Keratinocyte (primary cell): ENCODE results near the gene SP140. TPM values are rescaled to one million over a fixed set of nuclear protein-coding genes. Genes with fewer than 3 reads are reported as not detected.

Experiments
- DNase-seq: peaks from one replicate; pipeline ENCODE4 v3.0.0-alpha.2; 2011; ENCODE audit warnings: low read depth, missing footprints, low spot score
- FAIRE-seq: peaks from 2 replicates; lab custom pipeline; 2011; peaks lifted over from hg19 to GRCh38; lab: Jason Lieb, UNC
- H2AFZ ChIP-seq: 2 replicates; pipeline ENCODE4 v1.6.0; 2012; ENCODE audit warnings: low read length, control low read depth, inconsistent platforms; ENCODE audit not compliant: control insufficient read depth
- H3K27ac ChIP-seq: 2 replicates; pipeline ENCODE4 v1.5.1; 2011; ENCODE audit warnings: low read length; ENCODE audit not compliant: control insufficient read depth, insufficient read depth
- H3K27me3 ChIP-seq: 3 replicates; pipeline ENCODE4 v1.6.0; 2011; ENCODE audit warnings: low read length; ENCODE audit not compliant: control insufficient read depth, insufficient read depth; ENCODE audit errors: extremely low read depth
- H3K36me3 ChIP-seq, 2 experiments: 2 replicates in 1 of 2; 3 replicates in 1 of 2; pipeline ENCODE4 v1.5.1; 2011; ENCODE audit warnings: low read length in 2 of 2, mild to moderate bottlenecking in 1 of 2; ENCODE audit not compliant: control insufficient read depth in 2 of 2, insufficient read depth in 2 of 2; ENCODE audit errors: extremely low read depth in 1 of 2
- H3K4me1 ChIP-seq: 3 replicates; pipeline ENCODE4 v1.5.1; 2011; ENCODE audit warnings: low read length; ENCODE audit not compliant: control insufficient read depth, insufficient read depth; ENCODE audit errors: extremely low read depth
- H3K4me2 ChIP-seq: 3 replicates; pipeline ENCODE4 v1.6.0; 2011; ENCODE audit warnings: low read depth, low read length; ENCODE audit not compliant: control insufficient read depth, insufficient read depth; ENCODE audit errors: extremely low read depth
- H3K4me3 ChIP-seq, 3 experiments: fragments of 200-600 bp in 1 of 3; sonication (generic) in 1 of 3; 2 replicates in 2 of 3; 3 replicates in 1 of 3; pipeline ENCODE4 v1.5.1; 2011 to 2016; ENCODE audit warnings: low read length in 3 of 3, mild to moderate bottlenecking in 3 of 3, control low read depth in 2 of 3, inconsistent platforms in 1 of 3, low read depth in 1 of 3, mixed read lengths in 1 of 3, mixed run types in 1 of 3, moderate library complexity in 1 of 3; ENCODE audit not compliant: control insufficient read depth in 2 of 3, insufficient read depth in 2 of 3; ENCODE audit errors: extremely low read depth in 1 of 3
- H3K79me2 ChIP-seq: 2 replicates; pipeline ENCODE4 v1.6.0; 2012; ENCODE audit warnings: low read length; ENCODE audit not compliant: control insufficient read depth, insufficient read depth
- H3K9ac ChIP-seq: 3 replicates; pipeline ENCODE4 v1.6.0; 2011; ENCODE audit warnings: low read length; ENCODE audit not compliant: control insufficient read depth, insufficient read depth; ENCODE audit errors: extremely low read depth
- H3K9me1 ChIP-seq: 3 replicates; pipeline ENCODE4 v1.6.0; 2011; ENCODE audit warnings: low read length; ENCODE audit not compliant: control insufficient read depth, insufficient read depth; ENCODE audit errors: extremely low read depth
- H3K9me3 ChIP-seq: 2 replicates; pipeline ENCODE4 v1.5.1; 2012; ENCODE audit warnings: low read depth, low read length; ENCODE audit not compliant: control insufficient read depth
- H4K20me1 ChIP-seq: 3 replicates; pipeline ENCODE4 v1.6.0; 2011; ENCODE audit warnings: low read length; ENCODE audit not compliant: control insufficient read depth, insufficient read depth; ENCODE audit errors: extremely low read depth
- CTCF ChIP-seq, 3 experiments: IDR thresholded peaks in 1 of 3; conservative IDR thresholded peaks in 1 of 3; optimal IDR thresholded peaks in 1 of 3; 2 replicates in 2 of 3; 3 replicates in 1 of 3; pipeline versions ENCODE3 to v1.5.1; 2011; ENCODE audit warnings: low read length in 3 of 3, mild to moderate bottlenecking in 3 of 3, moderate library complexity in 2 of 3, control low read depth in 1 of 3, inconsistent platforms in 1 of 3; ENCODE audit not compliant: insufficient read depth in 2 of 3; ENCODE audit errors: extremely low read depth in 1 of 3
- EZH2 ChIP-seq: IDR thresholded peaks from one replicate; pipeline ENCODE4 v1.6.1; 2012; ENCODE audit warnings: inconsistent platforms, mild to moderate bottlenecking, low read length, moderate library complexity
- dilution Hi-C: fragments of 300-500 bp; cut with MboI; formaldehyde crosslinking; loops from one replicate; pipeline ENCODE4 v1.7.0; 2020; ENCODE audit warnings: low sequenced_read_pairs; ENCODE audit not compliant: extremely low pct_ligation_motif_present
- polyA plus RNA-seq, 5 experiments: library from polyadenylated mRNA; depleted of rRNA in 3 of 5; stranded (reverse) in 3 of 5; stranded (forward) in 1 of 5; unstranded in 1 of 5; fragments of >200 nt; gene quantifications; 1 replicate in 1 of 5; 2 replicates in 3 of 5; 3 replicates in 1 of 5; pipeline versions ENCODE4 v1.2.1 to v1.2.3, GENCODE V29; 2011 to 2012; ENCODE audit warnings: missing spikeins in 2 of 5, low read depth in 1 of 5, low replicate concordance in 1 of 5

Gene SP140
- polyA plus RNA-seq, 1 donor (not counting 4 experiments of a cell fraction or from before 2014, with no cell fraction given) = 1.2 TPM

- TF ChIP-seq EZH2 = no peak
- peak in 2 of 3 experiments; percentile 27 to 33 for TF ChIP-seq CTCF (optimal IDR thresholded peaks at IDR 0.05 in 1 of 3, IDR thresholded peaks at IDR 0.05 in 1 of 3, conservative IDR thresholded peaks at IDR 0.05 in 1 of 3; ENCODE audit: extremely low read depth in 1 of 3, insufficient read depth in 2 of 3, low read length in 3 of 3)
- FAIRE-seq (no peak), DNase-seq (no peak)
- Histone ChIP-seq H2AFZ (no peak overlapping the region), H3K4me1 (peaks cover 16% of the 10 kb centered on the region), H3K27ac (no peak overlapping the region), H3K9me3 (no peaks in the 10 kb centered on the region), H3K4me3 (no peak overlapping the region), H3K79me2 (peaks cover 10% of the 10 kb centered on the region), H4K20me1 (no peaks in the 10 kb centered on the region), H3K9ac (no peak overlapping the region), H3K36me3 (no peaks in the 10 kb centered on the region), H3K4me2 (no peak overlapping the region), H3K27me3 (no peaks in the 10 kb centered on the region), H3K9me1 (no peaks in the 10 kb centered on the region)
- dilution Hi-C loops = no loop called here
These were observed 98.0 kb downstream of the SP140 start for GRCh38 chr2:230323385-230324106.

- H3K4me3 ChIP-seq = no peak overlapping the region
- peaks cover 10% of the 10 kb centered on the region for H3K79me2 ChIP-seq
- TF ChIP-seq CTCF (optimal IDR thresholded peaks at IDR 0.05 in 1 of 3, IDR thresholded peaks at IDR 0.05 in 1 of 3, conservative IDR thresholded peaks at IDR 0.05 in 1 of 3; ENCODE audit: extremely low read depth in 1 of 3, insufficient read depth in 2 of 3, low read length in 3 of 3) = no peak
- TF ChIP-seq EZH2 = no peak
- no peak overlapping the region for H3K9ac ChIP-seq
- H3K27me3 ChIP-seq = no peaks in the 10 kb centered on the region
- dilution Hi-C loops = no loop called here
- H3K27ac ChIP-seq = no peak overlapping the region
- no peaks in the 10 kb centered on the region for H4K20me1 ChIP-seq
- DNase-seq = no peak
- FAIRE-seq = no peak
- H3K9me1 ChIP-seq = no peaks in the 10 kb centered on the region
- no peak overlapping the region for H2AFZ ChIP-seq
- no peak overlapping the region for H3K4me2 ChIP-seq
- peaks cover 16% of the 10 kb centered on the region for H3K4me1 ChIP-seq
- H3K9me3 ChIP-seq = no peaks in the 10 kb centered on the region
- H3K36me3 ChIP-seq = no peaks in the 10 kb centered on the region
These were observed 99.0 kb downstream of the SP140 start for GRCh38 chr2:230324503-230324902.
